Type B pancreatic cell (in vitro differentiated cells): ENCODE data around the gene C4orf50. TPM values are rescaled to one million over a fixed set of nuclear protein-coding genes. Genes with fewer than 3 reads are reported as not detected.

Source experiments
- DNase-seq: peaks from one replicate; pipeline ENCODE4 v3.0.0; 2021; ENCODE audit warnings: mixed read lengths; ENCODE audit not compliant: unreplicated experiment; ENCODE audit errors: extremely low spot score
- H3K27ac Mint-ChIP-seq: 2 replicates; pipeline ENCODE4 v1.8.0; 2021; ENCODE audit warnings: mild to moderate bottlenecking, mixed read lengths
- H3K27me3 Mint-ChIP-seq: 2 replicates; pipeline ENCODE4 v1.8.0; 2021; ENCODE audit warnings: mixed read lengths
- H3K36me3 Mint-ChIP-seq: 2 replicates; pipeline ENCODE4 v1.8.0; 2021; ENCODE audit warnings: mixed read lengths
- H3K4me1 Mint-ChIP-seq: one replicate; pipeline ENCODE4 v1.8.0; 2021; ENCODE audit warnings: mixed read lengths; ENCODE audit not compliant: unreplicated experiment
- H3K4me3 Mint-ChIP-seq: 2 replicates; pipeline ENCODE4 v1.8.0; 2021; ENCODE audit warnings: mild to moderate bottlenecking, mixed read lengths
- H3K9me3 Mint-ChIP-seq: 2 replicates; pipeline ENCODE4 v1.8.0; 2021; ENCODE audit warnings: mixed read lengths
- total RNA-seq: library from RNA; stranded (reverse); gene quantifications from 2 replicates; pipeline ENCODE4 v1.2.1, GENCODE V29; 2021; ENCODE audit warnings: low replicate concordance
- TF ChIP-seq, protein P1 (sequence below): fragments of 200-600 bp; sonication (generic); conservative IDR thresholded peaks from 2 replicates; pipeline ENCODE4 v1.5.0; 2021; ENCODE audit warnings: antibody characterized with exemption, mild to moderate bottlenecking

C4orf50 gene
- total RNA-seq, 1 donor from 2014 or later, result 0.19 TPM

DNA sequence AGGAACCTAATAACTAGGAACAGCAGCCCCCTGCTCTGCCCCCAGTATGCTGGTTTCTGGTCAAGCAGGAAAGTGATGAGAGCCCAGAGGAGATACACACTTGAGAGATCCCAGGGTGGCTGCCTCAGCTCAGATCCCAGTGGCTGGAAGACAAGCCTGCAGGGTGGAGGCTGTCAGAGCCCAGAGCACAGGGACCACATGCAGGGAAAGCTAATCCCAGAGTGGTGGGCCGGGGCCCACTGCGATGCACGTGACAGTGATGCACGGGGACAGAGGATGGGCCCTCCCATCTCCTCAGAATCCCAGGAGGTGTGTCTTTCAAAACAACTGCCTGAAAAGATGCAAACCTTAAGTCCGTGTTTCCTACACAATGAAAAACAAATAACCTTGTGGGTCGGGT, 96.2 kb downstream of the C4orf50 start:
- H3K27ac Mint-ChIP-seq, result no peak overlapping the region
- peaks cover 58% of the 10 kb centered on the region for H3K27me3 Mint-ChIP-seq
- H3K36me3 Mint-ChIP-seq, result no peaks in the 10 kb centered on the region
- no peak overlapping the region for H3K4me3 Mint-ChIP-seq
- H3K9me3 Mint-ChIP-seq, result no peaks in the 10 kb centered on the region
- no peak for DNase-seq
- TF ChIP-seq, protein P1, sequence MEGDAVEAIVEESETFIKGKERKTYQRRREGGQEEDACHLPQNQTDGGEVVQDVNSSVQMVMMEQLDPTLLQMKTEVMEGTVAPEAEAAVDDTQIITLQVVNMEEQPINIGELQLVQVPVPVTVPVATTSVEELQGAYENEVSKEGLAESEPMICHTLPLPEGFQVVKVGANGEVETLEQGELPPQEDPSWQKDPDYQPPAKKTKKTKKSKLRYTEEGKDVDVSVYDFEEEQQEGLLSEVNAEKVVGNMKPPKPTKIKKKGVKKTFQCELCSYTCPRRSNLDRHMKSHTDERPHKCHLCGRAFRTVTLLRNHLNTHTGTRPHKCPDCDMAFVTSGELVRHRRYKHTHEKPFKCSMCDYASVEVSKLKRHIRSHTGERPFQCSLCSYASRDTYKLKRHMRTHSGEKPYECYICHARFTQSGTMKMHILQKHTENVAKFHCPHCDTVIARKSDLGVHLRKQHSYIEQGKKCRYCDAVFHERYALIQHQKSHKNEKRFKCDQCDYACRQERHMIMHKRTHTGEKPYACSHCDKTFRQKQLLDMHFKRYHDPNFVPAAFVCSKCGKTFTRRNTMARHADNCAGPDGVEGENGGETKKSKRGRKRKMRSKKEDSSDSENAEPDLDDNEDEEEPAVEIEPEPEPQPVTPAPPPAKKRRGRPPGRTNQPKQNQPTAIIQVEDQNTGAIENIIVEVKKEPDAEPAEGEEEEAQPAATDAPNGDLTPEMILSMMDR, result no peak
- peaks cover 10% of the 10 kb centered on the region for H3K4me1 Mint-ChIP-seq

DNA sequence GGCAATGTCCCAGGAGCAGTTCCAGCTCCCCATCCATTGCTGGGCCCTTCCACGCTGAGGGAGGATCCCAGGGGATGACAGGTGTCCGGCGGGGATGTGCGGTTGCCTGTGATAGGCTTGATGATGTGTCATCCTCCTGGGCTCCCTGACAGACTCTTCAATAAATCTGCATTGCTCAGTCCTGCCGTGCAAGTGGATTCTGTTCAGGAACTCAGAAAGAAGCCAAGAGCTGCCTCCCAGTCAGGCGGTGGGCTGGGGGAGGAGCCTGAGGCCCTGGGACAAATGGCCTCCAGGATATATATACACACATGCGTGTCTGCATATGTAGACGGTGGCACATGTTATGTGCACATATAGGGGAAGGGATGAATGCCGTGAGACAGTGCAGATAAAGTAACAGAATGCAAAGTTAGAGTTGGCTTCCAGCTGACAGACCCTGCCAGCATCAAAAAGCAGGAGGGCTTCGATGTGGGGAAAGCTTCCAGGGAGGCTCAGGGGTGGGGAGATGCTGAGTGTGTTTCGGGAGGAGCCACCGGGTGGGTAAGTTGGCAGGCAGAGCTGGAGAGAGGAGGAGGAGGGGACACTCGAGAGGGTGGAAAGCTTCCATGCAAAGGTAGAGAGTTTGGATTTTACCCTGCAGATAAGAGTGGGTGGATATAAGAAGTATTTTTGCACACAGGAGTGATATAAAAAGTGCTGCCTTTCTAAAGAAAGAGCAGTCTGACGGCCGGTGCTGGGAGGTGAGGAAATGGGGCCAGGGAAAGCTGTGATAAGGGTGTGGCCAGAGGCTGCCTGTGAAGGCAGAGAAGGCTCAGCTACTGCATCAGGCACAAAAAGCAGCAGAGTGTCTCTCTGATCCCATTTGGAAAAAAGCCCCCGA, 96.9 kb downstream of the C4orf50 start:
- Mint-ChIP-seq H3K9me3 (no peaks in the 10 kb centered on the region), H3K36me3 (no peaks in the 10 kb centered on the region), H3K4me1 (peaks cover 10% of the 10 kb centered on the region), H3K4me3 (no peak overlapping the region), H3K27me3 (peaks cover 60% of the 10 kb centered on the region), H3K27ac (no peak overlapping the region)
- TF ChIP-seq, protein P1, result no peak
- DNase-seq, result no peak

DNA sequence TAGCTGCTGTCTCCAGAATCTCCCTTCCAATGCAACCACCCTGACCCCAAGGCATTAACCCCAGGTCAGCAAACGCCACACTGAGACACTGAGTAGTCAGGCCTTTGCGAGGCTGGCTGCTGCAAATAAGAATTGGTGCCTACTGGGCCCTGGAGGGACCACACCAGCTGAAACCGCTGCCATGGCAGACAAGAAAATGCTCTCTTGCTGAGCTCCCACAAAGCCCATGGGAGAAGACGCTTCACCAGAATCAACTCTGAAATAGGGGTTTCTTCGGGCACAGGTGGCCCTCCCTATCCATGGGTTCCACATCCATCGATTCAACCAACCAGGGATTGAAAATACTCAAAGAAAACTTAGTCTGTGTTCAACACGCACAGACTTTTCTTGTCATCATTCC, 98.7 kb downstream of the C4orf50 start:
- no peaks in the 10 kb centered on the region for H3K36me3 Mint-ChIP-seq
- H3K4me3 Mint-ChIP-seq, result no peak overlapping the region
- H3K27me3 Mint-ChIP-seq, result peaks cover 69% of the 10 kb centered on the region
- no peak overlapping the region for H3K27ac Mint-ChIP-seq
- no peaks in the 10 kb centered on the region for H3K9me3 Mint-ChIP-seq
- TF ChIP-seq, protein P1, result no peak
- DNase-seq, result no peak
- H3K4me1 Mint-ChIP-seq, result peaks cover 10% of the 10 kb centered on the region

DNA sequence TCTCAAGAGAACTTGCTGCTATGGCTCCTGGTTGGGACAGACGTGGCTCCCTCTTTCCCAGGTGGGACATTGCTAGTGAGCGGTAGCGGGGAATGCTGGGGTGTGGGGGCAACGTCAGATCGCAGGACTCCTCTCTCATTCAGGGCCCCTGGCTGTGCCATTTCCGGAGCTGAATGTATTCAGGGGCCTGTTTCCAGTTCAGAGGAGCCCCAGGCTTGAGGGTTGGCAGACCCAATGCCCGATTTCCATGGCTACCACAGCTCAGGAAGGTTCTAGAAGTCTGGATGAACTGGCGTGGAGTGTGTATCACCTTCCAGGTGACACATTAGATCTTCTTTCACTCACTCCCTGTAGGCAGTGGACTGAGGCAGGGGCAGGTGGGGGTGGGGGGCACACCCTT, 99.2 kb downstream of the C4orf50 start:
- H3K27me3 Mint-ChIP-seq, result peaks cover 67% of the 10 kb centered on the region
- no peak overlapping the region for H3K4me3 Mint-ChIP-seq
- no peaks in the 10 kb centered on the region for H3K9me3 Mint-ChIP-seq
- no peak for DNase-seq
- peaks cover 10% of the 10 kb centered on the region for H3K4me1 Mint-ChIP-seq
- no peak overlapping the region for H3K27ac Mint-ChIP-seq
- H3K36me3 Mint-ChIP-seq, result no peaks in the 10 kb centered on the region
- TF ChIP-seq, protein P1, result no peak

DNA sequence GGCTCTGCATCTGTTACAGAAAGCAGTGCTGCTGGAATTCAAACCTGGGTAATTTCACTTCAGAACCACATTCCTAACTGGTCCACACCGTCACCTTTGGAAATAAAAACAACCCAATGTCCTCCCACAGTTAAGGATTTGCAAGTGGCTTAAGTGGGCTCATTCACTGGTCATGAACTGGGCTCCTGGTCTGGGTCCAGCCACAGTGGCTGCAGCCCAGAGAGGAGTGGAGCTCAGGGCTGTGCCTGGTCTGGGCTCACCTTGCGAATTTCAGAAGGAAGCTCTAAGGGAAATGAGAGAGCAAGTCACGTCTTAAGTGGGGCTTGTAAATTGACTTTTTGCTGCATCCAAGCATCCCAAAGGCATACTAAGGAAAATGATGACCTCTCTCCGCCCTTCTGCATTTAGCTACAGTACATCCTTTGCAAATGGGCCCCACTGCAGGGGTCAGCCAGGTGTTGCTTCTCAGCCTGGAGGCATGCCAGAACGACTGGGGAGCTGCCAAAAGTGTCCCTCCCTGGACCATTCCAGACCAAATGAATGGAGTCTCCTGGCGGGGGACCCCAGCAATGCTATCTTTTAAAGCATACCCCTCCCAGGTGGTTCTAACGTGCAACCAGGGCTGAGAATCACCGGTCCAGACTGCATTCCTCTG, 99.8 kb downstream of the C4orf50 start:
- H3K4me3 Mint-ChIP-seq, result no peak overlapping the region
- peaks cover 63% of the 10 kb centered on the region for H3K27me3 Mint-ChIP-seq

More for the DNA sequence above, 99.8 kb downstream of the C4orf50 start:
- Mint-ChIP-seq H3K9me3 (no peaks in the 10 kb centered on the region), H3K27ac (no peak overlapping the region), H3K36me3 (no peaks in the 10 kb centered on the region), H3K4me1 (peaks cover 10% of the 10 kb centered on the region)
- no peak for DNase-seq
- TF ChIP-seq, protein P1, result no peak
